ENCODE measurements around the gene C1QB.
A peak's percentile ranks its signal among the peaks of the same experiment; 100 is the strongest.
"Not testable (repeated sequence)": the region's sequence is repeated elsewhere in the genome, so short reads cannot be mapped to it uniquely, and the experiment has no call there.

C1QB gene

DNA sequence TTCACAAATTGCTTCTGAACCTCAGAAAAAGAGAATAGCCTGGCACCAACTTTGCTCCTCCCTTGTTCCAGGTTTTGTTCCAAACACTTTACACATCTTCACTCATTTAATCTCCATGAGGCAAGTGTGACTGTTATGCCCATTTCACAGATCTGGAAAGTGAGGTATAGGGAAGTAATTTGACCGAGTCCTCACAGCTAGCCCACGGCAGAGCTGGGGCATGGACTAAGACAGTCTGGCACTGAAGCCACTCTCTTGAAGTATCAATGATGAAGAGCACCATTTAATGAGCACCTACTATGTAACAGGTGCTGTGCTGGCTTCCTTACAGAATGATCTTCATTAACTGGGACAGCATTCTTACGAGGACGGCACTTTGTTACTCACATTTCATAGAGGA is 19.0 kb downstream of the C1QB start:
- ATAC-seq, result no peak
- TF ChIP-seq RARB (CRISPR knock-in tag; IDR thresholded peaks at IDR 0.05), result no peak
- no peak for TF ChIP-seq SNAI2 (CRISPR knock-in tag; IDR thresholded peaks at IDR 0.05)
- no peak for TF ChIP-seq ZFP3 (CRISPR knock-in tag; IDR thresholded peaks at IDR 0.05)
- TF ChIP-seq PPARA (CRISPR knock-in tag; IDR thresholded peaks at IDR 0.05; ENCODE audit: borderline replicate concordance), result no peak
- no peak for TF ChIP-seq ZNF565 (CRISPR knock-in tag; conservative IDR thresholded peaks at IDR 0.05; ENCODE audit: low read depth)
- TF ChIP-seq ZFP30 (CRISPR knock-in tag; IDR thresholded peaks at IDR 0.05), result no peak

DNA sequence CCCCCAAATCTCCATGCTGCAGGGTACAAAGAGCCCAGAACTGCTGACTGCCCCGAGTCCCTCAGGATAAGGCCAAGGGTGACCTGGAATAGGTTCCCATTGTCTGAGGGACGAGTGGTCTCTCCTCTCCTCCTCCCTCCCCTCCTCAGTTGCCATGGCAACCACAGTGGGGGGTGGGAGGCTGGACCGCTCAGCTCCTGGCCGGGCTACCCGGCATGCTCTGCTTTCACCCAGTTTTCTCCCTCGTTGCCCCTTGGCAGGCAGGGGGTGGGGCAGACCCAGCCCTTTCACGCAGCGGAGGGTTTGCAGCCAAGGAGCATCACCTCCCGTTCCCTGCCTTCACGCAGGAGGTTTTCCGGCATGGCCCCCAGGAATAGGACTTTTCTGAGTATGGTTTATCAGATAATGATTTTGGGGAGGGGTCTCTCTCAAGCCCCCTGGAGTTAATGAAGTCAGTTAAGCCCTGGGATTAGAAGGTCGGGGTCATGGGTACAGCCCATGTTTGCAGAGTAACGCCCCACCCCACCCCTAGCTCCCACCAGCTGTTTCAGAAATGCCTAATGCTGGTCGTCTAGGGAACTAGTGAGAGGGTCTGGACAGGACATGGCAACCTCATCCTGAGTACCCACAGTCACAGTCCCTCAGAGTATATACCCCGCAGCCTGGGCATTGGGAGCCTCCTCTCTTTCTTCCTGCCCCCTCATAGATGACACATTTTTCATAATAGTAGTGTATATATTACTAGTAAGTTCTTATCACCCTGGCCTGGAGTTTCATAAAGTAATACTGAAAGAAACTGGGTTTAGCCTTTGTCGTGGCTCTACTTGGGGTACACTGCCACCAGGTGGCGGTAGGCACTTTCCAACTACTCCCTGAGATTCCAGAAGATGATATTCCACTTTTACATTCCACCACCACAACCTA is 20.7 kb downstream of the C1QB start:
- TF ChIP-seq ZFP30 (CRISPR knock-in tag; IDR thresholded peaks at IDR 0.05) (no peak), ZNF70 (CRISPR knock-in tag; IDR thresholded peaks at IDR 0.05) (no peak), GLIS3 (CRISPR knock-in tag; IDR thresholded peaks at IDR 0.05) (no peak), ARNTL (CRISPR knock-in tag; IDR thresholded peaks at IDR 0.05; ENCODE audit: borderline replicate concordance, low read depth) (no peak), ZNF565 (CRISPR knock-in tag; conservative IDR thresholded peaks at IDR 0.05; ENCODE audit: low read depth) (no peak), PPARA (CRISPR knock-in tag; IDR thresholded peaks at IDR 0.05; ENCODE audit: borderline replicate concordance) (no peak), ESRRG (CRISPR knock-in tag; IDR thresholded peaks at IDR 0.05) (no peak), ISL1 (CRISPR knock-in tag; IDR thresholded peaks at IDR 0.05) (no peak), ZNF8 (CRISPR knock-in tag; IDR thresholded peaks at IDR 0.05) (no peak), OSR1 (CRISPR knock-in tag; IDR thresholded peaks at IDR 0.05) (no peak), PATZ1 (CRISPR knock-in tag; IDR thresholded peaks at IDR 0.05; ENCODE audit: borderline replicate concordance) (no peak), TSHZ2 (CRISPR knock-in tag; IDR thresholded peaks at IDR 0.05) (no peak), ZC3H10 (CRISPR knock-in tag; IDR thresholded peaks at IDR 0.05) (no peak)

DNA sequence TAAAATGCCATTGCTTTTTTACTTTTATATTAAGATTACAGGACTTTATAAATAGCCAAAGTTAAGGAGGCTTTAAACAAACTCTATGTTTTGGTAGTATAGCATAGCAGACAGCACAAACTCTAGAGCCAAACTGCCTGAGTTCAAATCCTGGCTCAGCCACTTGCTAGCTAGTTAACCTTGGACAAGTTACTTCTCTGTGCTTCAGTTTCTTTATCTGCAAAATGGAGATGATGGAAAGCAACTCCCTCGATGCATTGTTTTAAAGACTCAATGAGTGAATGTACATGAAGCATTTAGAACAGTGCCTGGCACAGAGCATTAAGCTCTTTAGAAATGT is 21.3 kb downstream of the C1QB start:
- peak; percentile 17 for ATAC-seq
- TF ChIP-seq TCF4 (CRISPR knock-in tag; IDR thresholded peaks at IDR 0.05; ENCODE audit: borderline replicate concordance), result no peak
- TF ChIP-seq GLIS3 (CRISPR knock-in tag; IDR thresholded peaks at IDR 0.05), result 0 out of 2 replicates have a peak, but pooled peaks have one; percentile 25
- TF ChIP-seq POU6F1 (CRISPR knock-in tag; IDR thresholded peaks at IDR 0.05; ENCODE audit: borderline replicate concordance, low read depth), result no peak

More for the DNA sequence above, 20.7 kb downstream of the C1QB start:
- peak; percentile 90 for ATAC-seq

- ATAC-seq, result not testable (repeated sequence)
Observed at GRCh38 chr1:22676151-22676550, 23.1 kb downstream of the C1QB start.

- TF ChIP-seq TSHZ2 (CRISPR knock-in tag; IDR thresholded peaks at IDR 0.05) (no peak), CREB5 (CRISPR knock-in tag; IDR thresholded peaks at IDR 0.05; ENCODE audit: low read depth) (no peak), RARB (CRISPR knock-in tag; IDR thresholded peaks at IDR 0.05) (no peak), ZC3H10 (CRISPR knock-in tag; IDR thresholded peaks at IDR 0.05) (no peak), ISL1 (CRISPR knock-in tag; IDR thresholded peaks at IDR 0.05) (no peak)
- no peak for ATAC-seq
Observed at GRCh38 chr1:22676916-22677583, 24.0 kb downstream of the C1QB start.
